ENCODE measurements around the gene NDUFC2.
A peak's percentile ranks its signal among the peaks of the same experiment; 100 is the strongest.
"Not testable (repeated sequence)": the region's sequence is repeated elsewhere in the genome, so short reads cannot be mapped to it uniquely, and the experiment has no call there.

The NDUFC2 gene

DNA sequence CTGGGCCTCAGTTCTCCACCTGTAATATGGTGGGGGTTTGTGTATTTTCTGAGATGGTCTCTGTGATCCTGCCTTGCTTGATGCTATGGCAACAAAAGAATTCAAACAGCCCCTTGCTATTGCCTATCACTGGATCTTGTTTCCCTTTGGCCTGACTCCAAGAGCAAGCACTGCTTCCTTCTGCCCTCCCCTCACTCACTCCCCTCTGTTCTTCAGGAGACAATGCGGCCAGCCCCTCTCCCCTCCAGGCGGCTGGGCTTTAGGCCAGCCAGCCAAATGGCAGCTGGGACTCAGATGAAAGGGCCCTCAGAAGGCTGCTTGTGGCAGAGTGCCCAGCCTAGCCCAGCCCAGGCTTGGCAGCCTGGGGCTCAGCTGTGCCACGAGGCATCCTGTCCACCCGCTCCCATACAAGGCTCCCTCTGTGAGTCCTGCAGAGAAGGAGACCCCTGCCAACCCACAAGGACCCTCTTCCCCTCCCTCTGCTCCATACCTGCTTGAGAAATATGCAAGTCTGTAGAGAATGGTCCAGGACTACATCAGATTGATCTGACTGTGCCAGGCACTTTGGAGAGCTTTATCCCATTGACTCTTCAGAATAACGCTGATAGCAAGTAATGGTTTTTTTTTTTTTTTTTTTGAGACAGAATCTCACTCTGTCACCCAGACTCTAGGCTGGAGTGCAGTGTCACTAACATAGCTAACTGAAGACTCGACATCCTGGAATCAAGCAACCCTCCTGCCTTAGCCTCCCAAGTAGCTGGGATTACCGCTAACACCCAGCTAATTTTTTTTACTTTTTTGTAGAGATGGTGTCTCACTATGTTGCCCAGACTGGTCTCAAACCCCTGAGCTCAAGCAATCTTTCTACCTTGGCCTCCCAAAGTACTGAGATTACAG is 49.0 kb downstream of the NDUFC2 start:
- DNase-seq (ENCODE audit: low spot score), result peak; percentile 66

GRCh38 chr11:78028423-78028822 is 51.2 kb downstream of the NDUFC2 start:
- DNase-seq (ENCODE audit: low spot score), result not testable (repeated sequence)

DNA sequence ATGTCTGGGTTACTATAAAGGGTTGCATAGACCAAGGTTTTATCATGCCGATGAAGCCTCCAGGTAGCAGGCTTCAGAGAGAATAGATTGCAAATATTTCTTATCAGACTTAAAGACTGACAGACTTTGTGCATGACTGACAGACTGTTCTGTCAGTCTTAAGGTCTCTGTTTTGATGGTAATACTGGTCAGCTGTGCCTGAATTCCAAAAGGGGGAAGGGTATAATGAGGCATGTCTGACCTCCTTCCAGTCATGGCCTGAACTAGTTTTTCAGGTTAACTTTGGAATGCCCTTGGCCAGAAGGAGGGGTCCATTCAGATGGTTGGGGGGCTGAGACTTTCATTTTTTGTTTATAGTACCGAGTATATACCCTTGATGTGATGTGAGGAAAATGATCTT is 51.9 kb downstream of the NDUFC2 start:
- no peak for DNase-seq (ENCODE audit: low spot score)

DNA sequence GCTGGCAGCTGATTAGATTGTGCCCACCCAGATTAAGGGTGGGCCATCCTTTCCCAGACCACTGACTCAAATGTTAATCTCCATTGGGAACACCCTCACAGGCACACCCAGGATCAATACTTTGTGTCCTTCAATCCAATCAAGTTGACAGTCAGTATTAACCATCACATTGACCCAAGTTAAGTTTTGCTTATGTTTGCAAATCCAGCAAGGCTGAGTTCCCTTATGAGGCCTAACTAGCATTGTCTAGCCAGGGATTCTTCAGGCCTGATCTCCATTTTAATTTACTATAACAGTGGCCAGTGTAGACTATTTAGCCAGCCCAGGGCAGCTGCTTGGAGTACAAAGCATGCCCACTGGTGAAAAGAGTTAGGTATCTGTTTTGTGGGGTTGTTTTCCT is 54.3 kb downstream of the NDUFC2 start:
- no peak for DNase-seq (ENCODE audit: low spot score)

- no peak for DNase-seq (ENCODE audit: low spot score)
Observed at GRCh38 chr11:78023426-78023825, 56.2 kb downstream of the NDUFC2 start.

DNA sequence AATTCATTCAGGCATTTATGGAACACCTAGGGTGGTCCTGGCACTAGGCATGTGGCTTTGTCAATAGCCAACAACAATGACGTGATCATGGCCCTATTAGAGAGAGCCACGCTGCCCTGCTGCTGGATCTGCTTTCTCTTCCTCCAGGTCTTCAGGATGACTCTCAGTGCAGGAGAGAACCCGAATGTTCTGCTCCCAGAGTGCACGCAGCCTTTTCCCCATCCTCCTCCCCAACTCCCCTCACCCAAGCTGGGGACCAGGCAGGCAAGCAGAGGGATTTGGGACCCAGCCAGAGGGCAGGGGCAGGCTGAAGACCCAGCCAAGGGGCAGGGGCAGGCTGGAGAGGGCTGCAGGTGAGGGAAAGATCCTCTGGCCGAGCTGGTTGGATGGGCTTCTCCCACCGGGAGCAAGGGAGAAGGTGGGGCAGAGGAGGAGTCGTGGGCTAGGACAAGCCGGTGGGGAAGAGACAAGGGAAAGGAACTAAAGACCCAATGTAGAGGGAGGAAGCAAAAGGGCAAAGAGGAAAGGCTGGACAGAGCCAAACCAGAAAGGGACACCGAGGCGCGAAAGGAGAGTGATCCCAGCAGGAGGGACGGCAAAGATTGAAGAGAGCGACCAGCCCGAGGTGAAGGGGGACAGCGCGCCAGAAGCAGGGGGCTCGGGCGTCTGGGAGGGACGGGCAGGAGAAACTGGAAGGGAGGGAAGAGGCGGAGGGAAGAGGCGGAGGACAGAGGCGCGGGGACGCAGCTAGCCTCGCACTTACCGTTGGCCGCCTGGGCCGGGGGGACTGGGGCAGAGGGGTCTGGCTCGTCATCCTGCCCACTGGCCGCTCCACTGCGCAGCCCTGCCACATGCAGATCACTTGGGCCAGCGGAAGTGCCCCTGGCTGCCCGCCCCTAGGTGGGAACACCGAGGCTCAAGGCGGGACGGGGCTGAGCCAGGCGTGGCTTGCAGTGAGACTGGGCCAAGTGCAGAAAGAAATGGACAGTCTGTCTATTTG is 57.0 kb downstream of the NDUFC2 start, which contains the start of gene KCTD14:
Gene KCTD14, minus strand, starts transcription at position 880 of the 1,000 bp plus-strand sequence. Its CDS starts 27 bp downstream, at position 853.
- peak; percentile 50 for DNase-seq (ENCODE audit: low spot score)

DNA sequence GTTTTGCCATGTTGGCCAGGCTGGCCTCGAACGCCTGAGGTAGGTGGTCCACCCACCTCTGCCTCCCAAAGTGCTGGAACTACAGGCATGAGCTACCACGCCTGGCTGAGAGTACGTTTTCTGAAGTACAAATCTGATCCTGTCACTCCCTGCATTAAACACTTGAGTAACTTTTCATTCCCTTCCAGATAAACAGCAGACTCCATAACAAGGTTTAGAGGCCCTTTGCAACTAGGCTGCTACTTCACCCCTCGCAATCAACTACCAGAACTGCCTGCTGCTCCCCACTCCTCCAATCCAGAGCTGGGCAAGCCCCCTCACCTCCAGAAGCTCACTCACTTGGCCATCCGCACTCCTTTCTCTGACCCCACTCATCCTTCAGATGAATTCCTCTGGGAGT is 58.1 kb downstream of the NDUFC2 start:
- no peak for DNase-seq (ENCODE audit: low spot score)

DNA sequence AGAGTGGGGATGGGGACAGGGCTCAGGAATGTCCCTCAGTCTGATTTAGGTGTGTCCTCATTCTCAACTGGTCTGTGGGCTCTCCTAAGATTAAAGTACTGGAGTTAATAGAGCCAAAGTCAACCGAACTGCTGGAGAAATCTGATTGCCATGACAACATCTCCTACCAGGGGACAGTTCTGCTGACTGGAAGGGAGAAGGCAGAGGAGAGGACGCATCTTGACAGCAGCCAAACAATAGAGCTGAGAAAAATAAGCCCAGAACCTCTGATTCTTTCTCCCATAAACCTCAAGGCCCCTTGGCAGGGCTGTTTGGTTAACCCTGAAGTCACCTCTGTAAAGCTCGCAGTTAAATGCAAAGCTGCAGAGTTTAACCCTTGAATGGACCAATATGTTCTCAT is 59.4 kb downstream of the NDUFC2 start:
- no peak for DNase-seq (ENCODE audit: low spot score)

DNA sequence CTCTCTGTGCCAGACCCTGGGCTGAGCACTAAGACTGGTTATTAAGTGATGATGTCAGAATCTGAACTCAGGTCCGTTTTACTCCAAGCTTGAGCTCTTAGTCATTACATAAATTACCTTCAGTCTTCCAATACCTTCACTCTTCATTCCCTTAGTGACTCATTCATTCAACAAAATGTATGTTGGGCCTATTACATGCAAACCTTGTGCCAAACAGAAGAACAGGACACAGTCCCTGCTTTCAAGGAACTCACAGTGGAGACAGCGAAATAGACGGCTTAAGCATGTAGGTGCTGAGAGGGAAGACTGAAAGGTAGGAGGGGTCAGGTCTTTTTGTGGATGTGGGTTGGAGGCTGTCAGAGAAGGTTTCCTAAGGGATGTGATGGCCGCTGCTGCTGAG is 59.9 kb downstream of the NDUFC2 start:
- no peak for DNase-seq (ENCODE audit: low spot score)
